HCT116 (cell line): ENCODE data around the gene PSME2. TPM values are rescaled to one million over a fixed set of nuclear protein-coding genes. Genes with fewer than 3 reads are reported as not detected.

Source experiments
- ATAC-seq: fragments of 200-7000 bp; cut with Tn5 transposase; 2 replicates; pipeline ENCODE4 v1.9.1; 2020; ENCODE audit warnings: mild to moderate bottlenecking, moderate library complexity
- BruUV-seq: library from RNA; stranded (reverse); fragments of 400-500 nt; replicated peaks from 2 replicates; lab custom pipeline; 2021; lab: Mats Ljungman, UMichigan
- CTCF ChIA-PET: fragments of 300-600 bp; sonication (Branson Sonifier 250); formaldehyde crosslinking; loops from one replicate; lab custom pipeline; 2021; ENCODE audit warnings: antibody characterized with exemption; lab: Charles Lee
- POLR2A ChIA-PET: fragments of 300-600, 350-600 bp; sonication (Branson Sonifier 250); formaldehyde crosslinking; loops from one replicate; lab custom pipeline; 2021; ENCODE audit warnings: antibody characterized with exemption; lab: Charles Lee
- RAD21 ChIA-PET, 2 experiments: fragments of 300-600 bp; sonication (Branson Sonifier 250); formaldehyde crosslinking; loops; one replicate each; lab custom pipeline; 2023; ENCODE audit warnings: low total read pairs in 2 of 2; ENCODE audit not compliant: uncharacterized antibody in 2 of 2, unreplicated experiment in 2 of 2, low non-redundant PET in 1 of 2; lab: Charles Lee
- DNase-seq: peaks from one replicate; pipeline ENCODE4 v3.0.0-alpha.2; 2010; ENCODE audit warnings: low read depth, low spot score
- H2AFZ ChIP-seq: fragments of 200-600 bp; shearing (Covaris generic), sonication (generic); 2 replicates; pipeline ENCODE4 v1.6.1; 2017; ENCODE audit warnings: low read depth, mixed run types, mixed read lengths, antibody characterized with exemption, low read length; ENCODE audit not compliant: poor library complexity, severe bottlenecking
- H3K27ac ChIP-seq: 2 replicates; pipeline ENCODE4 v1.5.1; 2012; ENCODE audit warnings: low read depth, low read length
- H3K27me3 ChIP-seq: fragments of 200-600 bp; sonication (generic); 2 replicates; pipeline ENCODE4 v1.6.1; 2016; ENCODE audit warnings: mixed run types, low read length, mixed read lengths; ENCODE audit not compliant: insufficient read depth
- H3K36me3 ChIP-seq, 2 experiments: fragments of 200-500 bp in 1 of 2; fragments of 200-600 bp in 1 of 2; sonication (Bioruptor generic) in 1 of 2; sonication (generic) in 1 of 2; 2 replicates each; pipeline versions ENCODE4 v1.5.1 to v1.6.1; 2014 to 2016; ENCODE audit warnings: low read length in 2 of 2, inconsistent platforms in 1 of 2, mixed read lengths in 1 of 2, mixed run types in 1 of 2; ENCODE audit not compliant: insufficient read depth in 2 of 2, control insufficient read depth in 1 of 2
- H3K4me1 ChIP-seq, 2 experiments: fragments of 200-600 bp in 1 of 2; sonication (generic) in 1 of 2; 2 replicates each; pipeline versions ENCODE4 v1.5.1 to v1.6.1; 2012 to 2017; ENCODE audit warnings: low read length in 2 of 2, inconsistent platforms in 1 of 2, mild to moderate bottlenecking in 1 of 2, mixed read lengths in 1 of 2, mixed run types in 1 of 2, moderate library complexity in 1 of 2; ENCODE audit not compliant: insufficient read depth in 2 of 2, control insufficient read depth in 1 of 2
- H3K4me2 ChIP-seq: fragments of 200-600 bp; sonication (generic); 2 replicates; pipeline ENCODE4 v1.6.1; 2017; ENCODE audit warnings: mixed run types, low read length, mixed read lengths
- H3K4me3 ChIP-seq, 2 experiments: fragments of 200-600 bp in 1 of 2; sonication (generic) in 1 of 2; replicated peaks in 1 of 2; 2 replicates each; pipeline ENCODE4 v1.5.1; 2011 to 2016; ENCODE audit warnings: low read length in 2 of 2, control low read depth in 1 of 2, low read depth in 1 of 2, mild to moderate bottlenecking in 1 of 2, mixed read lengths in 1 of 2, mixed run types in 1 of 2
- H3K79me2 ChIP-seq: fragments of 200-600 bp; sonication (generic); 2 replicates; pipeline ENCODE4 v1.6.1; 2017; ENCODE audit warnings: mild to moderate bottlenecking, mixed run types, low read length, moderate library complexity, mixed read lengths; ENCODE audit not compliant: insufficient read depth
- H3K9ac ChIP-seq: fragments of 200-600 bp; sonication (generic); 2 replicates; pipeline ENCODE4 v1.6.1; 2016; ENCODE audit warnings: low read length, mixed read lengths
- H3K9me2 ChIP-seq: fragments of 200-600 bp; sonication (generic), shearing (Covaris generic); 2 replicates; pipeline ENCODE4 v1.6.1; 2017; ENCODE audit warnings: mixed run types, mild to moderate bottlenecking, moderate library complexity; ENCODE audit not compliant: insufficient read depth
- H3K9me3 ChIP-seq, 2 experiments: fragments of 200-500 bp in 1 of 2; fragments of 200-600 bp in 1 of 2; sonication (Bioruptor generic) in 1 of 2; sonication (generic) in 1 of 2; 2 replicates each; pipeline ENCODE4 v1.6.1; 2014 to 2017; ENCODE audit warnings: low read length in 2 of 2, mixed read lengths in 2 of 2, inconsistent platforms in 1 of 2, low read depth in 1 of 2, mild to moderate bottlenecking in 1 of 2, mixed run types in 1 of 2, moderate library complexity in 1 of 2; ENCODE audit not compliant: control insufficient read depth in 1 of 2, insufficient read depth in 1 of 2
- H4K20me1 ChIP-seq: fragments of 200-600 bp; sonication (generic), shearing (Covaris generic); 2 replicates; pipeline ENCODE4 v1.6.1; 2017; ENCODE audit warnings: mixed run types, mild to moderate bottlenecking, moderate library complexity; ENCODE audit not compliant: insufficient read depth
- ATF3 ChIP-seq: IDR thresholded peaks from 2 replicates; pipeline ENCODE4 v1.6.1; 2012
- CBX3 ChIP-seq: IDR thresholded peaks from 2 replicates; pipeline ENCODE4 v1.6.1; 2012; ENCODE audit warnings: low read depth
- CEBPB ChIP-seq: IDR thresholded peaks from 2 replicates; pipeline ENCODE4 v1.6.1; 2012; ENCODE audit warnings: low read depth
- CTCF ChIP-seq, 3 experiments: fragments of 200-600 bp in 1 of 3; sonication (generic) in 1 of 3; IDR thresholded peaks in 2 of 3; conservative IDR thresholded peaks in 1 of 3; 2 replicates each; pipeline ENCODE4 v1.5.1; 2012 to 2017; ENCODE audit warnings: low read depth in 2 of 3, low read length in 2 of 3, antibody characterized with exemption in 1 of 3, borderline replicate concordance in 1 of 3, control low read depth in 1 of 3, mild to moderate bottlenecking in 1 of 3, mixed read lengths in 1 of 3, mixed run types in 1 of 3, moderate library complexity in 1 of 3; ENCODE audit not compliant: insufficient read depth in 1 of 3
- EGR1 ChIP-seq: IDR thresholded peaks from 2 replicates; pipeline ENCODE4 v1.6.1; 2012; ENCODE audit warnings: low read depth
- ELF1 ChIP-seq: IDR thresholded peaks from 2 replicates; pipeline ENCODE4 v1.6.1; 2012; ENCODE audit warnings: low read depth, borderline replicate concordance
- EZH2 ChIP-seq: fragments of 200-600 bp; sonication (generic); IDR thresholded peaks from 2 replicates; pipeline ENCODE4 v1.6.1; 2017; ENCODE audit warnings: antibody characterized with exemption, mixed run types
- EZH2phosphoT487 ChIP-seq: fragments of 200-600 bp; IDR thresholded peaks from 2 replicates; pipeline ENCODE4 v1.6.1; 2018; ENCODE audit warnings: antibody characterized with exemption, borderline replicate concordance
- FOSL1 ChIP-seq: IDR thresholded peaks from 2 replicates; pipeline ENCODE4 v1.6.1; 2012; ENCODE audit warnings: low read depth
- JUND ChIP-seq: IDR thresholded peaks from 2 replicates; pipeline ENCODE4 v1.6.1; 2012
- MAX ChIP-seq: IDR thresholded peaks from 2 replicates; pipeline ENCODE4 v1.6.1; 2012
- POLR2A ChIP-seq: IDR thresholded peaks from 2 replicates; pipeline ENCODE4 v1.7.0; 2011; ENCODE audit warnings: borderline replicate concordance; ENCODE audit not compliant: insufficient read depth, insufficient read length; ENCODE audit errors: extremely low read depth
- POLR2AphosphoS5 ChIP-seq: IDR thresholded peaks from 2 replicates; pipeline ENCODE4 v1.6.1; 2011; ENCODE audit warnings: mild to moderate bottlenecking, low read depth, low read length, moderate library complexity
- RAD21 ChIP-seq: IDR thresholded peaks from 2 replicates; pipeline ENCODE4 v1.6.1; 2012; ENCODE audit warnings: low read depth, mild to moderate bottlenecking
- SIN3A ChIP-seq: IDR thresholded peaks from 2 replicates; pipeline ENCODE4 v1.6.1; 2012; ENCODE audit warnings: low read depth
- SP1 ChIP-seq: IDR thresholded peaks from 2 replicates; pipeline ENCODE4 v1.6.1; 2012; ENCODE audit warnings: low read depth
- TCF7L2 ChIP-seq: IDR thresholded peaks from 2 replicates; pipeline ENCODE4 v1.7.0; 2011; ENCODE audit warnings: borderline replicate concordance, inconsistent platforms; ENCODE audit not compliant: insufficient read depth, insufficient read length; ENCODE audit errors: extremely low read depth
- YY1 ChIP-seq: IDR thresholded peaks from 2 replicates; pipeline ENCODE4 v1.6.1; 2011; ENCODE audit warnings: low read length, low read depth, moderate library complexity, mild to moderate bottlenecking; ENCODE audit not compliant: insufficient replicate concordance; ENCODE audit errors: extremely low read depth
- ZBTB33 ChIP-seq: IDR thresholded peaks from 2 replicates; pipeline ENCODE4 v1.6.1; 2011; ENCODE audit warnings: mild to moderate bottlenecking, low read length, moderate library complexity; ENCODE audit not compliant: insufficient replicate concordance; ENCODE audit errors: extremely low read depth
- ZNF274 ChIP-seq: fragments of 200-500 bp; sonication (Bioruptor generic); IDR thresholded peaks from 2 replicates; pipeline ENCODE4 v1.6.1; 2014; ENCODE audit warnings: mild to moderate bottlenecking, low read depth, low read length, inconsistent platforms
- intact Hi-C: fragments of 100-400 bp; cut with micrococcal nuclease; formaldehyde crosslinking; loops from 2 replicates; pipeline ENCODE4 v1.10.0; 2022
- total RNA-seq: library from RNA; stranded (reverse); gene quantifications from one replicate; pipeline ENCODE4 v1.2.1, GENCODE V29; 2021; ENCODE audit not compliant: unreplicated experiment

PSME2 gene
- total RNA-seq, 1 experiment from 2014 or later: 160 TPM

DNA sequence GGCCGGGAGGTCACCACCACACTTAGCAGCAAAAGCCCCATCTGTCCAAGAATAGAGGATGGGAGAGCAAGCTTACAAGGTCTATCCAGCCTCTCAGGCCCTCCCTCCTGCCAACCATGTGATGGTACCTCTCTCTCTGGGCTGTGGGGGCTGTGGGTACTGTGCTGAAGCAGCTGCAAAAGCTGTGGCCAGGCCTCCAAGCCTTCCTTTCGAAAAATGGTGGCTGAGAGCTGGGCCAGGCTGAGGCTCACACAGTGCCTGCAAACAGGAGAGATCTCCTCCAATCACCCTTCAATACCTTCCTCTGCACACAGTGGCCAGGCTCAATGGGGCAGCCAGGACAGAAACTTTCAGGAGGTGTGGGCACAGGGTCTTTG is 41.1 kb upstream of the PSME2 start:
- H3K4me3 ChIP-seq: peak overlapping the region; percentile 89 to 94
- ChIA-PET POLR2A (interaction anchor here (1.4 kb wide), 1 partner anchor 41 kb away, joined by 3 read pairs; the partner anchor contains the start of genes PSME2 and RNF31), RAD21 (no interaction called here), CTCF (interaction anchor here (1.5 kb wide), 1 partner anchor 244 kb away, joined by 3 read pairs; no protein-coding TSS in a partner anchor)
- peak overlapping the region; percentile 98 for H3K27ac ChIP-seq
- H3K9me2 ChIP-seq: no peaks in the 10 kb centered on the region
- H4K20me1 ChIP-seq: no peaks in the 10 kb centered on the region
- ATAC-seq (no peak), DNase-seq (no peak)
- peaks cover 36 to 39% of the 10 kb centered on the region in 2 experiments; a peak in 3 of 4 replicates for H3K36me3 ChIP-seq
- peak overlapping the region; percentile 91 for H3K4me2 ChIP-seq
- TF ChIP-seq ELF1 (no peak), TCF7L2 (no peak), MAX (no peak), EZH2 (no peak), ZBTB33 (no peak), ZNF274 (no peak), CTCF (IDR thresholded peaks at IDR 0.05 in 2 of 3, conservative IDR thresholded peaks at IDR 0.05 in 1 of 3; ENCODE audit: borderline replicate concordance in 1 of 3, insufficient read depth in 1 of 3, low read depth in 2 of 3, low read length in 2 of 3) (no peak), CBX3 (no peak), RAD21 (no peak), YY1 (no peak), POLR2A (no peak), JUND (no peak), FOSL1 (no peak), CEBPB (no peak), SIN3A (no peak), ATF3 (no peak), POLR2AphosphoS5 (no peak), EZH2phosphoT487 (no peak), EGR1 (no peak), SP1 (no peak)
- peaks cover 44% of the 10 kb centered on the region for H3K79me2 ChIP-seq
- peak overlapping the region; percentile 77 for H3K9ac ChIP-seq
- H3K27me3 ChIP-seq: no peaks in the 10 kb centered on the region
- no TSS peak for BruUV-seq
- peaks cover 16 to 17% of the 10 kb centered on the region in 2 experiments for H3K4me1 ChIP-seq
- H2AFZ ChIP-seq: no peak overlapping the region
- intact Hi-C loops: no loop called here
- no peaks in the 10 kb centered on the region for H3K9me3 ChIP-seq
